NCI-H2107 treated with DMSO at 0.1 percent for 48 hours (cell line): ENCODE data around the gene MPP1.
"Not testable (repeated sequence)": the region's sequence is repeated elsewhere in the genome, so short reads cannot be mapped to it uniquely, and the experiment has no call there.

ENCODE experiments used
- DNase-seq: peaks from one replicate; lab custom pipeline; 2025; ENCODE audit not compliant: unreplicated experiment; lab: John Stamatoyannopoulos, UW

MPP1 gene

GRCh38 chrX:154804957-154805695 lies at the start of gene MPP1:
Gene MPP1, minus strand, starts transcription at chrX:154805485. Its CDS starts 112 bp downstream, at chrX:154805373.
- peak; percentile 48 for DNase-seq

- DNase-seq: no peak
These were observed 45.8 kb upstream of the MPP1 start for GRCh38 chrX:154850957-154851611.

GRCh38 chrX:154840856-154841255 lies 35.6 kb upstream of the MPP1 start:
- DNase-seq: peak; percentile 61

GRCh38 chrX:154836163-154836562 lies 30.9 kb upstream of the MPP1 start:
- no peak for DNase-seq

- no peak for DNase-seq
These were observed 29.3 kb upstream of the MPP1 start, which contains the start of gene SMIM9 for GRCh38 chrX:154834562-154834961. Gene SMIM9, minus strand, starts transcription at chrX:154834662. Its CDS starts 3,806 bp downstream, at chrX:154830856.

- no peak for DNase-seq
These were observed 28.5 kb upstream of the MPP1 start for GRCh38 chrX:154833746-154834274.

- DNase-seq: no peak
These were observed 24.7 kb upstream of the MPP1 start for GRCh38 chrX:154829926-154830442.

- DNase-seq: no peak
These were observed 23.8 kb upstream of the MPP1 start for GRCh38 chrX:154829134-154829533.

- no peak for DNase-seq
These were observed 22.7 kb upstream of the MPP1 start for GRCh38 chrX:154828016-154828408.

- DNase-seq: no peak
These were observed 22.1 kb upstream of the MPP1 start for GRCh38 chrX:154827194-154828015.

- DNase-seq: not testable (repeated sequence)
These were observed 20.3 kb upstream of the MPP1 start for GRCh38 chrX:154825586-154825985.

GRCh38 chrX:154824638-154825037 lies 19.4 kb upstream of the MPP1 start:
- no peak for DNase-seq

GRCh38 chrX:154822029-154822428 lies 16.7 kb upstream of the MPP1 start:
- DNase-seq: no peak

- DNase-seq: no peak
These were observed 16.2 kb upstream of the MPP1 start for GRCh38 chrX:154821523-154821922.

GRCh38 chrX:154819771-154820341 lies 14.6 kb upstream of the MPP1 start:
- DNase-seq: no peak

GRCh38 chrX:154818916-154819770 lies 13.9 kb upstream of the MPP1 start:
- no peak for DNase-seq

- DNase-seq: not testable (repeated sequence)
These were observed 11.8 kb upstream of the MPP1 start for GRCh38 chrX:154817048-154817618.

GRCh38 chrX:154816326-154816898 lies 11.1 kb upstream of the MPP1 start:
- DNase-seq: not testable (repeated sequence)

GRCh38 chrX:154815274-154815818 lies 10.1 kb upstream of the MPP1 start:
- no peak for DNase-seq
